GM11168 (cell line): ENCODE data around the gene NADSYN1.
"Not testable (repeated sequence)": the region's sequence is repeated elsewhere in the genome, so short reads cannot be mapped to it uniquely, and the experiment has no call there.

Source experiments
- in situ Hi-C: fragments of 300-500 bp; cut with MboI; formaldehyde crosslinking; loops from one replicate; pipeline ENCODE4 v1.12.0; 2022; ENCODE audit warnings: low sequenced_read_pairs; ENCODE audit not compliant: unreplicated experiment

NADSYN1 gene

DNA sequence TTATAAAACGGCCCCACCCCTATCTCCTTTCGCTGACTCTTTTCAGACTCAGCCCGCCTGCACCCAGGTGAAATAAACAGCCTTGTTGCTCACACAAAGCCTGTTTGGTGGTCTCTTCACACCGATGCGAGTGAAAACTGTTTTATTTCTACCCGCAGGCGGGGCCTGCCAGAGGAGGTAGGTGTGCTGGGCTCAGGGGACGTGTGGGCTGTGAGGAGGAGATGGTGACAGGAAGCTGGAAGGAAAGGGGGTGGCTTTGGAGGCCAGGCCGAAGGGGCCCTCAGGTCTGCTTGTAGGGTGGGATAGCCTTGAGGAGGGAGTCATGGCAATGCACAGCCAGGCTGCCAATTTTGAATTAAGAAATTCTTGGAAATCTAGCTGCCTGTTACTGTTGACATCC lies 52.8 kb downstream of the NADSYN1 start:
- in situ Hi-C loops = no loop called here

- in situ Hi-C loops = no loop called here
Measured at GRCh38 chr11:71507102-71507501, 54.1 kb downstream of the NADSYN1 start.

- in situ Hi-C loops = no loop called here
Measured at GRCh38 chr11:71518506-71519471, 65.8 kb downstream of the NADSYN1 start.

- in situ Hi-C loops = no loop called here
Measured at GRCh38 chr11:71519546-71519945, 66.5 kb downstream of the NADSYN1 start.

GRCh38 chr11:71525188-71525937 lies 72.4 kb downstream of the NADSYN1 start:
- in situ Hi-C loops = no loop called here

- in situ Hi-C loops = no loop called here
Measured at GRCh38 chr11:71525938-71526495, 73.0 kb downstream of the NADSYN1 start.

DNA sequence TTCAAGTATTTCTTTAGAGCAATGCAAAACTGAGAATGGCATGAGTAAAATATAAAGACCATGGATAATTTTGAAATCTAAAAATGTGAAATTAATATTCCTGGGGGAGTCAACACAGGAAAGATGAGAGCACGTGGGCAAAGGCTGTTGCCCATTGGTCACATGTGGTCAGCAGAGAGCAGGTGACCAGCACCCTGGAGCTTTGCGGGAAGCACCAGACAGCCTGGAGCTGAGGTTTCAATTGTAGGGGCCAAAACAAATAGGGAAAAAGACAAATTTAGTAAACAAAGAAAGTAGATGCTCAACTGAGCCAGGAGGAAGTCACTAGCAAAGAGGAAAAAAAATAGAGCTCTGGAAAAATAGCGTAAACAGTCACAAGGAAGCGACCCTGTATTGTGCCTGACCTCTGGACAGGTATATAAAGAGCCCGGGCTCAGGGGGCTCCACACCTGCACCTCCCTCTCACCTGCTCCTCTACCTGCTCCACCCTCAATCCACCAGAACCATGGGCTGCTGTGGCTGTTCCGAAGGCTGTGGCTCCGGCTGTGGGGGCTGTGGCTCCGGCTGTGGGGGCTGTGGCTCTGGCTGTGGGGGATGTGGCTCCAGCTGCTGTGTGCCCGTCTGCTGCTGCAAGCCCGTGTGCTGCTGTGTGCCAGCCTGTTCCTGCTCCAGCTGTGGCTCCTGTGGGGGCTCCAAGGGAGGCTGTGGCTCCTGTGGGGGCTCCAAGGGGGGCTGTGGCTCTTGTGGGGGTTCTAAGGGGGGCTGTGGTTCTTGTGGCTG lies 74.0 kb downstream of the NADSYN1 start, which contains the start of gene KRTAP5-7:
TSS of gene KRTAP5-7 (plus strand) at position 472 of the 780 bp plus-strand sequence. CDS start at position 506, 34 bp downstream.
- in situ Hi-C loops = not testable (repeated sequence)

DNA sequence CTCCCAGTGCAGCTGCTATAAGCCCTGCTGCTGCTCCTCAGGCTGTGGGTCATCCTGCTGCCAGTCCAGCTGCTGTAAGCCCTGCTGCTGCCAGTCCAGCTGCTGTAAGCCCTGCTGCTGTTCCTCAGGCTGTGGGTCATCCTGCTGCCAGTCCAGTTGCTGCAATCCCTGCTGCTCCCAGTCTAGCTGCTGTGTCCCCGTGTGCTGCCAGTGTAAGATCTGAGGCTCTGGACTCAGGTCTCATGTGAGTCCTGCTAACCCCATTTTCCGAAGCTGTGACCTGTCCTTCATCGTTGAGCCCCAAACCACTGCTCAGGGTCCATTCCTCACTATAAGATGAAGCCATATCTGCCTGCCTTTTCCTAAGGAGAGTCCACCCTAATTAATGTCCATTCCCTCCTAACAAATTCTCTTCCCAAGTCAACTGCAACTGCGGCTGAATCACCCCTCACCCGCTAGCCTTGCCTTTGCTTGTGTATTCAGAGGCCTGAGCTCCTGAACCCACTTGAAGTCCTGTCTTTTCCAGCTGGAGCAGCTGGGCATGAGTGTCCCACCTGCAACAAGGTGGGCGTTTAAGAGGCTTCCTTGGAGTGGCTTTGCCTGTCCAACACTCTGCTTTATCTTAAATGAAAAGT lies 74.7 kb downstream of the NADSYN1 start:
- in situ Hi-C loops = no loop called here

DNA sequence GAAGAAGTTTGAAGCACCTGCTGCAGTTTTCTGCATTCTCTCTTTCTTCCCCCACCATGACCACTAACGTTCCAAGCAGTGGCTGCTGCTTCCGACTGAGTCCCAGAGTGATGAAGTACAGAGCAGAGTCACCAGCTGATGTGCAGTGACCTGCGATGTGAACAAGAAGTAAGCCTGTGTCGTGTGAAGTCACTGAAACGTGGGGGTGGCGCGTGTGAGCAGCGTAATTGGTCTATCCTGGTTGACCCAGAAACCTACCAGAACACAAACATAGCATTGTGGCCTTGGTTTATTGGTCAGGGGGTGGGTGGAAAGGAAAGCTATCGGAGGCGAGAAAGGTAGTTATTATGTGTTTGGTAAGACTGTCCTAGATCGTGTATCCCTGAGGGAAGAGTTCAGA lies 77.6 kb downstream of the NADSYN1 start:
- in situ Hi-C loops = no loop called here

- in situ Hi-C loops = no loop called here
Measured at GRCh38 chr11:71532036-71532610, 79.1 kb downstream of the NADSYN1 start.

GRCh38 chr11:71534711-71535608 lies 82.0 kb downstream of the NADSYN1 start:
- in situ Hi-C loops = not testable (repeated sequence)

- in situ Hi-C loops = no loop called here
Measured at GRCh38 chr11:71535825-71536224, 82.8 kb downstream of the NADSYN1 start.

DNA sequence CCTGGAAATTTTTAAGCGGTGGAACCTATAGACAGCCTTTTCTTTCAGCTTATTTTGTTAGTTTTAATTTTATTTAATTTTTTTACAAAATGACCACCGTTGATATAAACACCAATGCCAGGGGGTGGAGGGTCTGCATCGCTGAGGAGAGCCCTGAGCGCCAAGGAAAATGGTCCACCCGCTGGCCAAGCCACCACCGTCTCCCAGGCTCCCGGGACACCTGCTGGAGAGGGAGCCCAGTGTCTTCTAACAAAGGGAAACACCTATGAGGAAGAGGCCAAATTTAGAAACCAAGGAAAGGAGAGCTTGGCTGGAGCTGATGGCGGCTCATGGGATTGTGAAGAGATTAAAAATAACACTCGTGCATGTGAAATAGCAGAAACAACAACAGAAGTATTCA lies 84.5 kb downstream of the NADSYN1 start:
- in situ Hi-C loops = no loop called here

GRCh38 chr11:71537977-71538665 lies 85.1 kb downstream of the NADSYN1 start, which contains the start of gene KRTAP5-8:
Gene KRTAP5-8, plus strand, starts transcription at chr11:71538025. Its CDS starts 31 bp downstream, at chr11:71538056.
- in situ Hi-C loops = not testable (repeated sequence)

DNA sequence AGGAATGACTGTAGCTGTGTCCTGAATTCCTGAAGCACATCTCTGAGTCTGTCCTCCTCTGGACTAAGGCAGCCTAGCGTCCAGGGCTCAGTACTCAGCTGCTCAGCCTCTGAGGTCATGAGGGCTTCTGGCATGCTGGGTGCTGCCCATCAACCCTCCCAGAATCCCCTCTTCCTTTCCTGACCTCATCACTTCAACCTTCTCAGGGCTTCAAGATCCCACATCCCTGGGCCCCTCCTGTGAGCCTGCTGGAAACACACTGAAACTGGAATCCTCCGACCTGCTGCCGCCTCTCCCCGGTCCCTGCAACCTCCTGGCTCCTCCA lies 85.6 kb downstream of the NADSYN1 start:
- in situ Hi-C loops = no loop called here

DNA sequence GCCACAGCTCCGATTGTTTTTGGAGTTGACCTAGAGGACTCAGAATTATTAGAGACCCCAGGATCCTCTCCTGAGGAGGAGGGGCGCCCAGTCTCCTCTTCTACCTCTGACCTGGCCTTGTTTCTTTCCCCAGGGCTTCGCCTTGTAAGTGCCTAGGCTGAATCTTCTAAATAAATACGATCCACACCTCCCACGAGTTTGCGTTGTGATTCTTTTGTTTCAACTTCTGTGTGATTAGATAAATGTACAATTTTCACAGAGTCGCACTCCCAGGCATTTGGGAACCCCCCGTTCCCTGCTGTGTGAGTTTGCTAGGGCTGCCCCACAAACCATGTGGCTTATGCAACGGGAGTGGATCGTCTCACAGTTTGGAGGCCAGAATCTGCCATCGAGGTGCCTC lies 86.0 kb downstream of the NADSYN1 start:
- in situ Hi-C loops = no loop called here

- in situ Hi-C loops = not testable (repeated sequence)
Measured at GRCh38 chr11:71539971-71540370, 87.0 kb downstream of the NADSYN1 start.
